ENCODE results near the gene PPP2R3B. TPM values are rescaled to one million over a fixed set of nuclear protein-coding genes. Genes with fewer than 3 reads are reported as not detected.

The PPP2R3B gene
- total RNA-seq, 2 donors from 2014 or later = 19.3 to 22.6 TPM

DNA sequence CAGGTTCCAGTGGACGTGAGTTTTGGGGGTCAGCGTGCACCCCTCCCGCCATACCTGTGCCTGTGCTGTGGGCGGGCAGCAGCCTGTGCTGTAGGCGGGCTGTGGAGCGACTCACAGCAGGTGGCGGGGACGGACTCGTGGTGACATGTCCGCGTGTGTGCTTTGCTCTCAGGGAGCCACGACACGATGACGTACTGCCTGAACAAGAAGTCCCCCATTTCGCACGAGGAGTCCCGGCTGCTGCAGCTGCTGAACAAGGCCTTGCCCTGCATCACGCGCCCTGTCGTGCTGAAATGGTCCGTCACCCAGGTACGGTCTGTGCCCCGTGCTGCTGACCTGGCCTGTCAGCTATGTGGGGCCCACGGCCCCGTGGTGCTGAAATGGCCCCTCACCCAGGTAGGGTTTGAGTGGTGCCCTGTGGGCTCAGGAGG is 98.1 kb downstream of the PPP2R3B start:
- no peak for ATAC-seq (replicated peaks)
- H3K4me3 Mint-ChIP-seq = no peak overlapping the region
- H3K36me3 Mint-ChIP-seq (ENCODE audit: low read depth) = peaks cover 78% of the 10 kb centered on the region
- no peaks in the 10 kb centered on the region for H3K27me3 Mint-ChIP-seq
- H3K4me1 Mint-ChIP-seq = peaks cover 4% of the 10 kb centered on the region
- H3K27ac Mint-ChIP-seq = no peak overlapping the region
- H3K9me3 Mint-ChIP-seq = no peaks in the 10 kb centered on the region

DNA sequence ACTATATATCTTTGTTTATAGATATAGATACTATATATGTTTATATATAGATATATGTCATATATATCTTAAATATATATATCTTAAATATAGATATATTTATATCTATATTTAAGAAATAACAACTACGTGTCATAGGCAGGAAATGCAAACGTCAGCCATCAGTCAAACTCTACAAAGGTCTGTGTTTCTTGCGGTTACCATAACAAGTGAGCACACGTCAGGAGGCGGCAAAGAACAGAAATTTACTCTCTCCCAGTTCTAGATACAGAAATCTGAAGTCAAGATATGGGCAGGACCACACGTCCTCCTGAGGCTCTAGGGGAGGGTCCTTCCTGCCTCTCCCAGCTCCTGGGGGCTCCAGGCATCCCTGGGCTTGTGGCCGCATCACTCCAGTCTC is 99.0 kb downstream of the PPP2R3B start:
- no peak overlapping the region for H3K27ac Mint-ChIP-seq
- ATAC-seq (replicated peaks) = no peak
- no peak overlapping the region for H3K4me3 Mint-ChIP-seq
- peaks cover 4% of the 10 kb centered on the region for H3K4me1 Mint-ChIP-seq
- H3K36me3 Mint-ChIP-seq (ENCODE audit: low read depth) = peaks cover 69% of the 10 kb centered on the region
- no peaks in the 10 kb centered on the region for H3K9me3 Mint-ChIP-seq
- H3K27me3 Mint-ChIP-seq = no peaks in the 10 kb centered on the region

DNA sequence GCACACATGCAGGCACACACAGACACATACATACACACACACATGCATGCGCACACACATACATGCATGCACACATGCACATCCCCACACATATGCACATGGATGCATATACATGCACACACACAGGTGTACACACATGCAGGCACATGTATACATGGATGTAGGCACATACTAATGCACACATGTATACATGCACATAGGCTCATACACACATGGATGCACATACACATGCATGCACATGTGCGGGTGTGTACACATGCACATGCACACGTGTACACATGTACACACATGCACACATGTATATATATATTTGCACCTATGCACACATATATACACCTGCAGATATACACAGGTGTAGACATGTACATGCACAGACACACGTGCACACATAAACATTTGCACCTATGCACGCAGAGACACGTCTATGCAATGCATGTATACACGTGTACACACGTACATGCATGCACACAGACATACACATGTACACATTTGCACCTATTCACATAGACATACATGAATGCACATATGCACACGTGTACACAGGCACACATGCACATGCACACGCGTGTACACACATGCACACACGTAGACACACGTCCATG is 101.5 kb downstream of the PPP2R3B start:
- Mint-ChIP-seq H3K27ac (no peak overlapping the region), H3K9me3 (no peaks in the 10 kb centered on the region), H3K27me3 (no peaks in the 10 kb centered on the region), H3K36me3 (ENCODE audit: low read depth) (peaks cover 50% of the 10 kb centered on the region), H3K4me1 (peaks cover 4% of the 10 kb centered on the region), H3K4me3 (no peak overlapping the region)
- ATAC-seq (replicated peaks) = no peak

Other genes starting within 250 kb of the PPP2R3B start
- 10 to 100 TPM; 53.0 to 96.2 TPM for gene PLCXD1, start 105.5 kb downstream of the PPP2R3B start, total RNA-seq
- gene GTPBP6, start 68.1 kb downstream of the PPP2R3B start, total RNA-seq = 10 to 100 TPM; 48.2 to 61.2 TPM
- not detected for gene SHOX, start 243.9 kb upstream of the PPP2R3B start, total RNA-seq